ENCODE results near the gene CTNNB1. TPM values are rescaled to one million over a fixed set of nuclear protein-coding genes. Genes with fewer than 3 reads are reported as not detected.

The CTNNB1 gene
- total RNA-seq, 1 donor from 2014 or later = 230 TPM

DNA sequence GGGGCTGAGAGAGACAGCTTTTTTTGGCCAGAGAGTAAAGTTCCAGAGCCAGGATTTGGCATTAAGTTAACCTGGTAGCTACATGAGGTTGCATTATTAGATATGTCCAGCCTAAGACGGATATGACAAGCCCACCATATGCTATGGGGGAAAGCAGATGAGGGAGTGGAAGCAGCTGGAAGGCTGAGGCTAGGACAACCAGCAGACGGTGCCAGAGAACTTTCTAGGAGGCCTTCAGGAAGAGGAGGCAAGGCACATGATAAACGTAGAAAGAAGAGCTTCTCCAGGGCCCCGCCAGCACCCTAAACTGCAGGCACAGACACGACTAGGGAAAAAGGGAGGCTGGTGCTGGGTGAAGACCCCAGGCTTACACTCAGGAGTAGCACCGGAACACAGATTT is 87.0 kb downstream of the CTNNB1 start:
- Mint-ChIP-seq H3K36me3 (ENCODE audit: low read depth) (no peaks in the 10 kb centered on the region), H3K4me3 (ENCODE audit: low read depth) (no peak overlapping the region), H3K4me1 (ENCODE audit: low read depth) (no peaks in the 10 kb centered on the region), H3K27ac (no peak overlapping the region), H3K27me3 (ENCODE audit: low read depth) (no peaks in the 10 kb centered on the region), H3K9me3 (no peaks in the 10 kb centered on the region)
- intact Hi-C loops (cut with micrococcal nuclease) = no loop called here
- DNase-seq (ENCODE audit: low spot score) = no peak

DNA sequence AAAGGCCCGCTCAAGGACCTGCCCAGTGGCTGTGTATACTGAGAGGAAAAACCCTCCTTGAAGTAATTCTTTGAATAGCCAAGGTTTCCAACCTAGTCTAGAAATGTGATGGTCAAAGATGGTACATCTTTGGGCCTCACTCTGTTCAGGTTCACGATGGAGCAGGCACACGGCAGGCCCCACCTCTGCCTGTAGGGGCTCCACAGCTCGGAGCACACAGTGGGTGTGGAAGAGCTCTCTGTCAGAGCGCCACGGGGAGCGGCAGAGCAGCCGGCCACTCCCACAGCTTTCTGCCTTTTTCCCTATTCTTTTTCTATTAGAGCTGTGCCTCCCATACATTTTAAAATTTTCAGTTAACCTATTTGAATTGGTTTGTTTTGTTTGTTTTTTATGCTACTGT is 89.5 kb downstream of the CTNNB1 start:
- no peaks in the 10 kb centered on the region for H3K4me1 Mint-ChIP-seq (ENCODE audit: low read depth)
- H3K27ac Mint-ChIP-seq = no peak overlapping the region
- intact Hi-C loops (cut with micrococcal nuclease) = no loop called here
- H3K36me3 Mint-ChIP-seq (ENCODE audit: low read depth) = no peaks in the 10 kb centered on the region
- H3K9me3 Mint-ChIP-seq = no peaks in the 10 kb centered on the region
- H3K27me3 Mint-ChIP-seq (ENCODE audit: low read depth) = no peaks in the 10 kb centered on the region
- DNase-seq (ENCODE audit: low spot score) = no peak
- no peak overlapping the region for H3K4me3 Mint-ChIP-seq (ENCODE audit: low read depth)

All from activated T-helper 2 cell treated with anti-CD3 and anti-CD28 coated beads, Interferon-gamma antibody, Interleukin-2, Interleukin-4, amounts not matched to agents 10 μg/mL and 5 μg/mL and 100 μg/mL, durations not matched to agents 14 hours and 24 hours and 36 hours (primary cell).